Stimulated activated CD4-positive, alpha-beta T cell treated with anti-CD3 and anti-CD28 coated beads, Interleukin-2, amount 100 ng/mL, for 48 hours (primary cell): Measurements from ENCODE around the gene RAB6A.
"Not testable (repeated sequence)": the region's sequence is repeated elsewhere in the genome, so short reads cannot be mapped to it uniquely, and the experiment has no call there.

ENCODE experiments used
- DNase-seq, 2 donors: peaks; one replicate each; pipeline ENCODE4 v3.0.0-alpha.2; 2020

RAB6A gene

DNA sequence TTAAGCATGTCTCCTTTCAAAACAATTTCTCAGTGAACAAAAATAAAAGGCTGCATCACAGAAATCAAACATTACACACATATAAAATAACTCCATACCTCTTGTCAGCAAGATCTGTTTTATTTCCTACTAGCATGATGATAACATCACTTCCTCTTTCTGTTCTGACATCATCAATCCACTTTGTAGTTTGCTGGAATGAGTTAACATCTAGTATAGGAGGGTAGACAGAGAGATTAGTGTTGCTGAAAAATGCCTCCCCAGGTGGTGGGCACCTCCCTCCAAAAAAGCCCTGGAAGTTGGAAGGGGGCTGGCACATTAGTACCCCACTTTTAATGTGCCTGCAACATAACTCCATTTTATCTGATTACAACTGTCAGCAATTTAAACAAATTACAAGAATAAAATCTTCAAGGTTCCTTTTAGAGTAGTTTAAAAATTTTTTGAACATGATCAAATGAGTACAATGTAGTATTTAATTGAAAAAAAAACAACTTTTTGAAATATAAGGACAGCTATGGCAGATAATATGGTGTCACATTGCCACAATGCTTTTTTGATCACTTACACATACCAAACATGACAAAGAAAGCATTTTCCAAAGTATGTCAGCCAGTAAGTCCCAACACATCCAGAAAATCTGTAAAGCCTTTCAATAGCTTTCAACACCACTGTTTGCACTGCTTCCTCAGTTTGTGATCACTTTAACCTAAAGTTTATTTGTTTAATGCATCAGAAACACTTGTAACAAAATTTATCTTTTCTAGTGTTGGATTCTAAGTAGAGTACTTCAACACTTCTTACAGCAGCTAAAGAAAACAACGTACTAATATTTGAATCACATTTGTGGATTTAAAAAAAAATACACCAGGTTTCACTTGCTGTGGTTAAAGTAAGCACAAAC, 44.5 kb downstream of the RAB6A start:
- DNase-seq, result no peak

DNA sequence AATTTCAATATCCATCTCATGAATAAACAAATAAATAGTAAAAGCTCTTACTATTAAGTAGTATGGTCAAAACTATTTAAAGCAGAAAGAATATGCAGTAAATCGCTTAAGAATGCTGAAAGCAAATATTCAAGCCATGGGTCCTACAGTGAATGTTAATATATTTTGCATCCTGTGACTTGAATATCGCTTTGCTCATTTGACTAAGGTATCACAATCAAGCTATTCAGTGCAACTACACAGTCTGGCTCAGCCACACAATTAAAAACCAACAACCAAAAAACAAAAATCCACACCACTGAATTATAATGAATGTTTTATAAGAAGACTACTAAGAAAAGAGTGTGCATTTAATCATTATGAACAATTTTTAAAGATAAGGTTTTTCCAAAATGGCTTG, 45.3 kb downstream of the RAB6A start:
- DNase-seq, result no peak

DNA sequence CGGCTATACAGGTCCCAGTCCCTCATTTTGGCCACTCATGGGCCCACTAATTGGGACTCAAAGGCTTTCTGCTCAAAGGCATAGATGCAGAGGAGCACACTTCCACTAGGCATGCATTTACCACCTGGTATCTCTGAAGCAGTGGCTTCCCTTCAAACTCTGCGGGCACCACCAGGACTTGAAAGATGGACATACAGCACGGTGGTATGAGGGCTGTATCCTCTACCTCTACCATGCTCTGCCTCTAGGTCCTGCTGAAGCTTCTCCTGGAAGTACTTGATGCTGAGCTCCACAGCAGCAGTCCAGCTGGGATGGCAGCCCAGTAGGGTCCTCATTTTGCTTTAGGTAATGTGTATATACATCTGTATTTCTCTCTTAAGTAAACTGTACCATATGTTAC, 49.9 kb downstream of the RAB6A start:
- DNase-seq, result no peak

DNA sequence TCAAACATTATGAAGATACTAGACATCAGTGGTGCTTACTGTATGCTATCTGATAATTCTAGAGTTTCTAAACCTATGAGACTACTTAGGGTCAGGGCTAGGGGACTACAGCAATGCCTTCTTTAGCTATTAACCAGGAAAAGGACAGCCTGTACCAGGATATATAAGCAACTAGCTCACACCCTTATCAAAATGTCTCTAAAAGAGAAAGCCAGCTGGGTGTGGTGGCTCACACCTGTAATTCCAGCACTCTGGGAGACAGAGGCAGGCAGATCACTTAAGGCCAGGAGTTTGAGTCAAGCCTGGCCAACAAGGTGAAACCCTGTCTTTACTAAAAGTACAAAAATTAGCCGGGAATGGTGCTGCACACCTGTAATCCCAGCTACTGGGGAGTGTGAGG, 55.8 kb downstream of the RAB6A start:
- DNase-seq, result no peak

DNA sequence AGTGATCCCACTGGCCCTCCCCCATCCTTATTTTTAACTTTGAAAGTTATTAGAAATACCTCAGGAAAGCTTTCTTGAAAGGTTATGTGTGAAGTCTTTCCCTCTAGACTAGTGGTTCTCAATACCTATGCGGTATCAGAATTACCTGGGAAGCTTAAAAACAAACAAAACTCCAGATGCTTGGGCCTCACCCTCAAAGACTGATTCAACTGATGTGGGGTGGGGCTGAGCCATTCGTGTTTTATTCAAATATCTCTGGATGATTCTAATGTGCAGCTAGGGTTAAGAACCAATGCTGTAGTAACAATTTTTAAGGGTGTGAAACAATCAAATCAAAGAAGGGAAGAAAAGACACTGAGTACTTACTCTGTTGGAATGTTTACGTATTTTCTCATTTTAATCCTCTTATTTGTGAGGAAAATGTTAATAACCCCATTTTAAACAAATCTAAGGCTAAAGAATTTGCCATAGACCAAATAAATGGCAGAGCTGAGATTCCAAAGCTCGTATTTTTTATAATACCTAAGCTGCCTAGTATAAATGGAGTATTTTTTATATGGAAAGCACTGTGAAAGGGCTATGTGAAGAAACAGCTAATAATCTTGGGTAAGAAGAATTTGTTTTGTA, 66.9 kb downstream of the RAB6A start:
- no peak for DNase-seq

DNA sequence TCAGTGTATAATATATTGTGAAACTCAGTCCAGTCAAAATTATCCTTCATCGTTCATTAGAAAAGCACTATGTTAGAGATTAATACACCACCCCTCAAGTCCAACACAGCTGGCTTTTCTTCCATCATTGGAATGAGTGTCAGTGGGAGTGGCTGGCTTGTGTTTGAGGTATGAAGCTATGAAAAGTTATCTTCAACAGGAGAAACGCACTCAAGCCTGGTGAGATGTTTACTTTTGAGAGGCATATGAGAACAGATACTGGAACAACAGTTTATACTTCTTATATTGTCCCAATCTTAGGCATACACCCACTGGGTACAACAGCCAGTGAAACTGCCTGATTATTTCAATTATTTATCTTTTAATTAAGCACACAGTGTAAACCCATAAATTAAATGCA, 80.2 kb downstream of the RAB6A start:
- no peak for DNase-seq

DNA sequence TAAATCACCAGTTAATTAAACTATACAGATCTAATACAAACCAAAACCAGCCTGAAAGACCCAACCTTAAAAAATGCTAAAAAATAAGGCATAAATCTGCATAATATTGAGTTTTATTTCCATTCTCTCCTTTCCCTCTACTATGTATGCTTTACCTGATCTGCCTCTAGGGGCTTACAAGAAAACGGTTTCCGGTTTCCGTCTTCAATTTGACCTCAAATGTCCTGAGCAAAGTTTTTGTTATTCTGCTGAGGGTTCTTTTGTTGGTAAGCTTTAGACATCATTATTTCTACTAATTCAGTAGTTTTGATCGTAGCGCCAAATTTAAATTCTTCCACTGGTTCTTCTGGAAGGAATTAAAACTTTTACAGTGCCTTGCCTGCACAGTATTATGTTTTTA, 84.3 kb downstream of the RAB6A start:
- DNase-seq, result not testable (repeated sequence)

DNA sequence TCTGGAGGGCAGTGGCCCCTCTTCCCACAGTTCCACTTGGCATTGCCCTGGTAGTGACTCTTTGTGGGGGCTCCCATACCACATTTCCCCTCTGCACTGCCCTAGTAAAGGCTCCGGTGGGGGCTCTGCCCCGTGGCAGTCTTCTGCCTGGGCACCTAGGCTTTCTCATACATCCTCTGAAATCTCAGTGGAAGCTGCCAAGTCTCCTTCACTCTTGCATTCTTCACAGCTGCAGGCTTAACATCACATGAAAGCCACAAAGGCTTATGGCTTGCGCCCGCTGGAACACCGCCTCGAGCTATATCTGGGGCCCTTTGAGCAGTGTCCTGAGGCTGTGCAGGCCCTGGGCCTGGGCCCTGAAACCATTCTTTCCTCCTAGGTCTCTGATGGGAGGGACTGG, 89.2 kb downstream of the RAB6A start:
- no peak for DNase-seq

DNA sequence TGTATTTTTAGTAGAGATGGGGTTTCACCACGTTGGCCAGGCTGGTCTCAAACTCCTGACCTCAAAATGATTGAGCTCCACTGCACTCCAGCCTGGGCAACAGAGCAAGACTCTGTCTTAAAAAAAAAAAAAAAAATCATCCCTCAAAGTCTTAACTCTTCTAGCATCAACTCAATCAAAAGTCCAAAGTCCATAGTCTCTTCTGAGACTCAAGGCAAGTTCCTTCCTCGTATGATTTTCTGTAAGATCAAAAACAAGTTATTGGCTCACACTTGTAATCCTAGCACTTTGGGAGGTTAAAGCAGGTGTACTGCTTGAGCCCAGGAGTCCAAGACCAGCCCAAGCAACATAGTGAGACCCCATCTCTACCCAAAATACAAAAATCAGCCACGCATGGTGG, 90.1 kb downstream of the RAB6A start:
- DNase-seq, result no peak

DNA sequence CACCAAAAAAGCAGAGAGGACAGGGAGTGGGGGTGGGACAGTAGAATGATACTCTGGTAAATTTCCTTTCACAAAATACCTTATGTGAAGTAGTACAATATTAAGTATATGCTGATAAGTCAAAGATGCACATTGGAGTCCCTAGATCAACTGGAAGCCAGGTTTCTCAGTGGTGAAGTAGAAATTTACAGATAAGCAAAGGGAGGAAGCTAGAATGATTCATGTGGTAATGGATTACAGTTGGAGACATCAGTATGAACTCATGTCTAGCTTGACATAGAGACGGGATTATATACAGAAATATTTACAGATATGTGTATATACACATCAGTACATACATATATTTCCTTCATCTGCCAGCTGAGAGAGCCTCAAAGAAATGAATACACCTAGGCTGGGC, 93.0 kb downstream of the RAB6A start:
- no peak for DNase-seq

DNA sequence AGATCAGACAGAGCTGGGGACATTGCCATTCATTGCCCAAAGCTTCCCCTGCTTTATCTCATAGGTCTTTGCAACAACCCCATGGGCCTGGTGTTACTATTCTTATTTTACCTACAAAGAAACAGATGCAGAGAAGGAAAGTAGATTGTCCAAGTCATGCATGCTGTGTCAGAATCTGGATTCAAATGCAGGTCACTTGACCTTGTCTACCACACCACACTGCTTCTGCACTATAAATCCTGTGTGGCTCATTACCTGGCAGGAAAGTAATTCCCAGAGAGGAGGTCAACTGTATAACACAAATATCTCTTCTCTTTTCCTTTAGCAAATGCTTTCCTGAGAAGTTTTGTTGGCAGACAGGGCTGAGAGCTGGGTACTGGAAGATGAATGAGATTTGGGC, 96.0 kb downstream of the RAB6A start:
- DNase-seq, result no peak

DNA sequence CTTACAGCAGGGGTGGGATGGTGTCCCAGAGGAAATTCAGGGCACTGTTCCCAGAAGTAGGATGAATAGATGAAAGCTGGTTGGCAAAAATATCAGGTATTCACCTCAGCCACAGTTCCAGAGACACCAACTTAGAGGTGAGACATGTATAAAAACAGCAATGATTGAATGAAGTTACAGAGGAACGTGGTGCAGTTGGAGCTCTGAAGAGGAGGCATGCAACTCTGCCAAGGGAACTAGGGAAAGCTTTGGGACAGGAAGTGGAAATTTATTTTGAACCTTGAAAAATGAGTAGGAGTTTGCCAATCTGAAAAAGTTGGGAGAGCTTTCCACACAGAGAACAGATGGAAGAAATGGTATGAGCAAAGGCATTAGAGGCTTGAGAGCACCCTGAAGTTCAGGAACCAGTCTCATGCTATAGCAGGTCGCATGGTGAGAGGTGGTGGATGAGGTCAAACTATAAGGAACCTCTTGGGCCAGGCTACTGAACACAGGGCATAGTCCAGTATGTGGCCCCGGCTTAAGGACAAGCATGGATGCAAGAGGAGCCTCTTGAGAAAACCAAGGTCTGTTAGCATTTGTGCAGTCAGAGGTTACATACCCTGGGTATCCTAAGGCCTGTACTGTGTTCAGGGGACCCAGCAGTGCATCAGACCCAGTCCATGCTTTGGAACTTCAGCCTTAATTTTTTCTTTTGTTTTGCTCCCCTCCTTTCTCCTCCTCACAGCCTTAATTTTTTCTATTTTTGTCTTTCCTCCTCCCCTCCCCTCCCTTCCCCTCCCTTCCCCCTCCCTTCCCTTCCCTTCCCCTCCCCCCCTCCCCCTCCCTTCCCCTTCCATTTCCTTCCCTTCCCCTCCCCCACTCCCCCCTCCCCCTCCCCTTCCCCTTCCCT, 97.0 kb downstream of the RAB6A start:
- no peak for DNase-seq

DNA sequence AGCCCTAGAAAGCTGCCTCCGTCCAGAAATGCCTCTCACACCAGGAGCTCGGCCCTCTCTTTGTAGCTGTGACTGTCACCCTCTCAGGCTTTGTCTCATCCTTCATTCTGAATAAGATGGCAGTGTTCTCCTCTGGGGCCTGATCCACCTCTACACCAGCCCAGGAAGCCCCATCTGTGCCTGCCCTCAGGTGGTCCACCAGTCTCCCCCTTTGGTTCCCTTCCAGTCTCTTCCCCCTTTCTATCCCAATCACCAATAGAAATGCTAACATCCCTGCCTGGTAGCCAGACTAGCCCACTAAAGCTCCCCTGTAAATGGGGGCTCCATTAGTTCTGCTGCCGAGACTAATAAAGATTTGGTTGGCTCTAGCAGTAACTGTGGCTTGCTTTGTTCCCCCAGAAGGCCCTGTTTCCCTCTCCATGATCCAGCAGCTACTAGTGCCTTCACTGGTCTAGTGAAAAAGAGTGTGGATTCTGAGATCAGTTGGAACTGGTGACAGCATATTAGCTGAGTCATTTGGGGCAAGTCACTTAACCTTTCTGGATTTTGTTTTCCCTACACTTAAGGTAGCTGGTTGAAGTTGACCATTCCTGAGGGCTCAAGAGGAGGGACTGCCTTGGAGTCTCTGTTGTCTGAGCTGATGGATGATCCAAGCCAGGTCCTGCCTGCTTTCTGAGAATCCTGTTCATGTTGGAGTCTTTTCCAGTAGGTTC, 98.3 kb downstream of the RAB6A start:
- no peak for DNase-seq

DNA sequence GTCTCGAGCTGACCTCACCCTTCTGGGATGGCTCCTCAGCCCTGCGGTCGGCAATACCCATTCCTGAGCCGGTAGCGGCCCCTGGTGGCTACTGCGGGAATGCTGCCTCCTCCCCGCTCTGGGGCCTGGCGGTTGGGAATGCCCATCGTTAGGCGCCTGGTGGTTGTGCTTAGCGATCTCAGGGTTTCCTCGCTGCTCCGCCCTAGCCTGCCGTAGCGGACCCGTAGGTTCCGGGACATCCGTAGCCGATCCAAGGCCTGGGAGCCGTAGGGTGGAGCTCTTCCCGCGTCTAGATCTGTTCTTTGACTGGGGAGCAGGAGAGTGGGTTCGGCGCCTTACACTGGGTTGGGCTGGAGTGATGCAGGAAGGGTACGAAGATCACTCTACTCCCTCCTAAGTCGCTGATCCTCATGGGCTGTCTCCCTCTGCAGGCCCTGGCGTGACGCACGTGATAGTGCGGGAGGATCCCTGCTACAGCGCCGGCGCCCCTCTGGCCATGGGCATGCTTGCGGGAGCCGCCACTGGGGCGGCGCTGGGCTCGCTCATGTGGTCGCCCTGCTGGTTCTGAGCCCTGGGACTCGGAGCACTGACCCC, 99.7 kb downstream of the RAB6A start:
- DNase-seq, result peak; percentile 90 to 91

DNA sequence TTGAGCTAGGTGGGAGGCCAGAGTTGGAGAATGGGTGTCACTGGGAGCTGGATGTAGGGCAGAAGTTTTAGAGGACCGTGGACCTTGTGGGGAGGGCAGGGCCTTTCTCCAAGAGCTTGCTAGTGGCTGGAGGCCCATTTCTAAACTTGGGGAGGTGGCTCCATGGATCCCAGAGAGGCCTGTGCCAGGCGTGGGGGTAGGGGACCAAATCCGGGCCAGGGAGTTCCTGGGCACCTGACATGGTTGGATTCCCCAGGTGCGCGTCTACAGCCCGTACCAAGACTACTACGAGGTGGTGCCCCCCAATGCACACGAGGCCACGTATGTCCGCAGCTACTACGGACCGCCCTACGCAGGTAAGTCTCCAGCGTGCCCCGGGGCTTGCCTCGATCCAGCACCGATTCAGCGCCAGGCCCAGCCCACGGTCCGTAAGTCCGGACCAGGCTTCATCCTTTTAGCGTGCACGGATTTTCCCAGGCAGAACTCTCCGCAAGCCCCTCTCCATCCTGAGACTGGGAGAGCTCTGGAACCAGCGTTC, 100.3 kb downstream of the RAB6A start:
- no peak for DNase-seq

DNA sequence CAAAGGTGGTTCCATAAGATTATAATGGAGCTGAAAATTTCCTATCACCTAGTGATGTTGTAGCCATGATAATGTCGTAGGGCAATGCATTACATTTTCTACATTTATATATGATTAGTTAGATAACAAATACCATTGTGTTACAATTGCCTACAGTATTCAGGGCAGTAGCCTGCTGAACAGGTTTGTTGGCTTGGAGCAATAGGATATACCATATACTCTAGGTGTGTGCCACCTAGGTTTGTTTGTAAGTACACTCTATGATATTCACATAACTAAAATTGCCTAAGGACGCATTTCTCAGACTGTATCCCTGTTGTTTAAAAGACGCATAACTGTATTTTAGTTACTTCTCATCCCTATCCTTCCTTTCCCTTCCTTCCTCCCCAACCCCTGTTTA, 100.9 kb downstream of the RAB6A start:
- no peak for DNase-seq

DNA sequence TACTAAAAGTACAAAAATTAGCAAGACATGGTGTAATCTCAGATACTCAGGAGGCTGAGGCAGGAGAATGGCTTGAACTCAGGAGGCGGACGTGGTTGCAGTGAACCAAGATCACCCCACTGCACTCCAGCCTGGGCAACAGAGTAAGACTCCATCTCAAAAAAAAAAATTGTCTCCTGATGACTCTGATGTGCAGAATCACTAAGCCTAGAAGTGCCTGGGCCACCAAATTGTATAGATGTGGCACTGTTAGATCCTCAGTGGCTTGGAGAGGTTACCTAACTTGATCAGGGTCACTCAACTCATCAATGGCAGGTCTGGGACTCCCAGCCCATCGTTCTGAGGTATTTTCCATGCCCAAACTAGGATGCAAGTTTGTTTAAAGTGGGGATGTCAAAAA, 103.9 kb downstream of the RAB6A start:
- no peak for DNase-seq

DNA sequence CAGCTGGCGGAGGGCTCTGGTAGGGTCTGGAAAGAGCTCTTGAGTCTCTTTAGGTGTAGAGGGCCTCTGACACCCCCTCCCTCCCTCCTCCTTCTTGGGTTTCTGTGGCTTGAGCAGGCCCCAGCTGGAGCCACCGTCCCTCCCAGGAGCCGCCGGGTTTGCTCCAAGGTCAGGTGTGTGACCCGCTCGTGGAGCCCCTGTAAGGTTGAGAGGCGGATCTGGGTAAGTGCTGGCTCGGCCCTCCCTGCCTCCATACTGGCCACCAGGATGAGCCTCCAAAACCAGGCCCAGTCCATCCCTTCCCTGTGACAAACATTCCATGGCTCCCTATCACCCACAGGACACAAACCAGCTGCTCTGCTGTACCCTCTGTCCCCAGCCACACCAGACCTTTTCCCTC, 105.2 kb downstream of the RAB6A start:
- DNase-seq, result no peak

DNA sequence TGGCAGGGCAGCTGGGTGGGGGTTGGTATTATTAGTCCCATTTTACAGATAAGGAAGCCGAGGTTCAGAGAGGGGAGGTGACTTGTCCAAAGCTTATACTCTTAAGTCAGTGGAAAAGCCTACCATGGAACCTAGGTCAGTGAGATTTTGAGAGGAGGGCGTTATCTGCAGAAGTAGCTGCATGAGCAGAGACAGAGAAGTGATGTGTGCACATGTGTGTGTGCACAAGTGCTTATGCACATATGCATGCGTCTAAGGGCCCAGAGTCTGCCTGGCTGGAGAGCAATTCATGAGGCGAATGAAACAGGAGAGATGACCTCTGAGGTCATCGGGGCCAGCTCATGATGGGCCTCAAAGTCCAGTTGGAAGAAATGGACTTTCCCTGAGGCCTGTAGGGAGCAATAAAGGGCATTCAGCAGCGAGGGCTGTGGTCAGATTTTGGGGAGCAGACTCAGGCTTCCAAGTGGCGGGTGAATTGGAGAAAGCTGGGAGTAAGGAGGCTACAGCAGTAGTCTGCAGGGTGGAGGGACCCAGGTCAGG, 106.3 kb downstream of the RAB6A start:
- DNase-seq, result no peak

DNA sequence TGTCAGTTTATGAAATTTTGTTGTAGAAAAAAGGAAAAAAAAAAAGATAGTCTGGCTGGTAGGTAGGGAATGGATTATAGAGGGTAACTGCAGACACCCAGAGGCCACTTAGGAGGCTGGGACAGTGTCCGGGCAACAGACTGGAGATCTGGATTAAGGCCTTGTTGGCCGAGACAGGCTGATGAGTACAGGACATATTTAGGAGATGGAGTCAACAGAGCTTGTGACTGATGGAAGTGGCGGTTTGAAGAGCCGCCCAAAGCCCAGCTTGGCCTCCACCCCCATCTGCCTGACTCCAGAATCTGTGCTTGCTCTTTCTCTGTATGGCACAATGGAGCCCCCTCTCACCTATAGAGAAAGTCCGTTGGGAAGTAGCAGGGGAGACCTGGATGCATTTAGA, 106.9 kb downstream of the RAB6A start:
- DNase-seq, result no peak

DNA sequence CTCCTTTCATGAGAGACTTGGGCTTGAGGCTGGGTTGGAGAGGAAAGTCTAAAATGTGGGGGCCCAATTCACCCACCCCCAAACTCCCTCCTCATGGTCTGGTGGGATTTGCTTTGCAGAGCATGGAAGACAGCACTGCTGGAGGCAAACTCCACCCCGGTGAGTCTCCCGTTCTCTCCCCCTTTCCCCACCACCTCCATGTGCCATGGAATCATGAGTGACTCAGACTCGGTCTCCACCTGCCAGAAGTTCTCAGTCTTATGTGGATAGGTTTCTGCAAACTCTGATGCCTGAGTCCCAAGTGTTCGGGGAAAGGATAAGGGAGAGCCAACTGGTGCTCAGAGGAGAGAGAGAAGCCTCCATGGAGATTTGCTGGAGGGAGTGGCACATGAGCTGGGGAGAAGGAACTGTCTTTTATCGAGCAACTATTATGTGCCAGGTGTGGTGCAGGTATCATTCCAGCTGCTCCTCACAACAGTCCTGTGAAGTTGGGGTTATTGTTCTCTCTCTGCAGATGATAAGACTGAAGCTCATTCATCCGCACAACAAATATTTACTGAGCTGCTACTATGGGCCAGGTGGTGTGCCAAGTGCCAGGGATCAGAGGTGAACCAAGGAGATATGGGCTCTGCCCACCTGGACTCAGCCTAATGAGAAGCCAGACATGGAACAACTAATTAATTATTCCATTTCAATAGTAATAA, 107.9 kb downstream of the RAB6A start:
- DNase-seq, result no peak
